ENCODE measurements around the gene ZNF778.

The ZNF778 gene

DNA sequence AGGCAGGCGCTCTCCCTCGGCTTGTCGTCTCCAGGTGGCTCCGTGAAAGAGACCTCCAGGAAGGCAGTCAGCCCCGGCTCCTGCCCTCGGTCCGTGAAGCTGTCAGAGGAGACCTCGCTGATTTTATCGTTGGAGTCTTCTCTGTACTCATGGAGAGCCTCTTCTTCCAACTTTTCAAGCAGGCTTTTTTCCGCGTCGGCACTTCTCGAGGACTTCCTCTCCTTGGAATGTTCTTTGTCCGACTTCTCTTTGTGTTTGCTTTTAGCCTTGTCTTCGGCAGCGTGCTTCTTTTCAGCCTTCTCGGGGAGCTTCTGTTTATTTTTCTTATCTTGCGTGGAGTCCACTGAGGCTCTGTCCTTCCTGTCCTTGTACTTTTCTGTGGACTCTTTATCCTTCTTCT, 65.0 kb downstream of the ZNF778 start:
- TF ChIP-seq, protein P1, sequence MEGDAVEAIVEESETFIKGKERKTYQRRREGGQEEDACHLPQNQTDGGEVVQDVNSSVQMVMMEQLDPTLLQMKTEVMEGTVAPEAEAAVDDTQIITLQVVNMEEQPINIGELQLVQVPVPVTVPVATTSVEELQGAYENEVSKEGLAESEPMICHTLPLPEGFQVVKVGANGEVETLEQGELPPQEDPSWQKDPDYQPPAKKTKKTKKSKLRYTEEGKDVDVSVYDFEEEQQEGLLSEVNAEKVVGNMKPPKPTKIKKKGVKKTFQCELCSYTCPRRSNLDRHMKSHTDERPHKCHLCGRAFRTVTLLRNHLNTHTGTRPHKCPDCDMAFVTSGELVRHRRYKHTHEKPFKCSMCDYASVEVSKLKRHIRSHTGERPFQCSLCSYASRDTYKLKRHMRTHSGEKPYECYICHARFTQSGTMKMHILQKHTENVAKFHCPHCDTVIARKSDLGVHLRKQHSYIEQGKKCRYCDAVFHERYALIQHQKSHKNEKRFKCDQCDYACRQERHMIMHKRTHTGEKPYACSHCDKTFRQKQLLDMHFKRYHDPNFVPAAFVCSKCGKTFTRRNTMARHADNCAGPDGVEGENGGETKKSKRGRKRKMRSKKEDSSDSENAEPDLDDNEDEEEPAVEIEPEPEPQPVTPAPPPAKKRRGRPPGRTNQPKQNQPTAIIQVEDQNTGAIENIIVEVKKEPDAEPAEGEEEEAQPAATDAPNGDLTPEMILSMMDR (IDR thresholded peaks at IDR 0.05; ENCODE audit: control insufficient read depth, extremely low read depth, insufficient read depth): no peak
- no peak overlapping the region for H3K4me3 ChIP-seq (ENCODE audit: low read depth, low read length)
- no peak for DNase-seq (ENCODE audit: low read depth)

DNA sequence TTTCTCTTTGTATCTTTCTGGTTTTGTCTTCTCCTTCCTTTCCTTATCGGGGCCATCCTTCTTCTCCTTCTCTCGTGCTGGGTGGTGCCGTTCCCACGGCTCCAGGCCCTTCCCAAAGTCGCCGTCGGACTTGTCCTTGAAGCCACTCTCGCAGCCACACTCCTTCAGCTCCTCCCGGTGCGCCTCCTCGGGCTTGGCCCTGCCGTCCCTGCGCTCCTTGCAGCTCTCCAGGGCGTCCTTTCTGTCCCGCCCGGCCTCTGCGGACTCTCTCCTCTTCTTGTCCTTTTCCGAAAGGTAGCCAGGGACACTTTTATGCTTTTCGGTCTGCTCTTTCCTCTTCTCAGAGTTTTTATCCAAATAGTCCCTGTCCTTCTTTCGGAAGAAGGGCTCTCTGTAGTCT, 65.9 kb downstream of the ZNF778 start:
- no peak overlapping the region for H3K4me3 ChIP-seq (ENCODE audit: low read depth, low read length)
- no peak for DNase-seq (ENCODE audit: low read depth)
- TF ChIP-seq, protein P1 (IDR thresholded peaks at IDR 0.05; ENCODE audit: control insufficient read depth, extremely low read depth, insufficient read depth): no peak

DNA sequence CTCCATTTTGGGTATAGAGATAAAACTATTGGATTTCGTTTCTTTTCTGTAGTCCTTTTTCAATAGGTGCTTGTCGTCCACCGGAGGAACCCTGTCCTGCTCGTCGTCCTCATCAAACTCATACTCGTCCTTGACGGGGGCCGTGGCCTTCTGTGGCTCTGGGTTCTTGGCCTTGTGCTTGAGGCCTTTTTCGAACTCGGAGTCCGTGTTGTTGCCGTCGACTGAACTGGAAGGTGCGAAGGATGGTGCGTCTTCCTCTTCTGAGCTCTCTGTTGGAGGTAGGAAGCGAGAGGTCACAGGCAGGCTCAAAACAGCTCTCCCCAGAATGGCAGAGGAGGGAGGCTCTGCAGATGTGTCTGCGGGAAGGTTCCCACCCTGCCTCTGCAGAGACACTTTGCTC, 67.9 kb downstream of the ZNF778 start:
- no peak overlapping the region for H3K4me3 ChIP-seq (ENCODE audit: low read depth, low read length)
- TF ChIP-seq, protein P1 (IDR thresholded peaks at IDR 0.05; ENCODE audit: control insufficient read depth, extremely low read depth, insufficient read depth): no peak
- no peak for DNase-seq (ENCODE audit: low read depth)

DNA sequence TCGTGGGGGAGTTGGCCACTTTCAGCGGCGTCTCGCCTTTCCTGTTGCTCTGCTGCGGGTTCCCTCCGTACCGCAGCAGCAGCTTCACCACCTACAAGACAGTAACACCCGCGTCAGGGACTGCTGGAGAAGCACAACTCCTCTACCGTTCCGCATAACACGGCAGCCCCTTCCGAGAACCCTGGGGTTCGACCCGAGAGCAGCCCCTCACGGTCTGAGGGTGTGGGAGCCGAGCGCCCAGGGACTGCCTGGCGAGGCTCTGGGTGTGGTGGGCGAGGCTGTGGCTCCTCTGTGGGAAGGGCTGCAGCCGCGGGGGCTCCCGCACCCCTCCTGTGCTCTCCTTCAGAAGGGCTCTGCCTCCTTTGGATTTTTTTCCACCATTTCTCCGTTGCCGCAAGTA, 68.6 kb downstream of the ZNF778 start:
- no peak overlapping the region for H3K4me3 ChIP-seq (ENCODE audit: low read depth, low read length)

More for the DNA sequence above, 68.6 kb downstream of the ZNF778 start:
- TF ChIP-seq, protein P1 (IDR thresholded peaks at IDR 0.05; ENCODE audit: control insufficient read depth, extremely low read depth, insufficient read depth): no peak
- DNase-seq (ENCODE audit: low read depth): no peak

Data from LNCaP clone FGC (cell line).